Measurements from ENCODE around the gene NCOA1.
"Not testable (repeated sequence)": the region's sequence is repeated elsewhere in the genome, so short reads cannot be mapped to it uniquely, and the experiment has no call there.

The NCOA1 gene

DNA sequence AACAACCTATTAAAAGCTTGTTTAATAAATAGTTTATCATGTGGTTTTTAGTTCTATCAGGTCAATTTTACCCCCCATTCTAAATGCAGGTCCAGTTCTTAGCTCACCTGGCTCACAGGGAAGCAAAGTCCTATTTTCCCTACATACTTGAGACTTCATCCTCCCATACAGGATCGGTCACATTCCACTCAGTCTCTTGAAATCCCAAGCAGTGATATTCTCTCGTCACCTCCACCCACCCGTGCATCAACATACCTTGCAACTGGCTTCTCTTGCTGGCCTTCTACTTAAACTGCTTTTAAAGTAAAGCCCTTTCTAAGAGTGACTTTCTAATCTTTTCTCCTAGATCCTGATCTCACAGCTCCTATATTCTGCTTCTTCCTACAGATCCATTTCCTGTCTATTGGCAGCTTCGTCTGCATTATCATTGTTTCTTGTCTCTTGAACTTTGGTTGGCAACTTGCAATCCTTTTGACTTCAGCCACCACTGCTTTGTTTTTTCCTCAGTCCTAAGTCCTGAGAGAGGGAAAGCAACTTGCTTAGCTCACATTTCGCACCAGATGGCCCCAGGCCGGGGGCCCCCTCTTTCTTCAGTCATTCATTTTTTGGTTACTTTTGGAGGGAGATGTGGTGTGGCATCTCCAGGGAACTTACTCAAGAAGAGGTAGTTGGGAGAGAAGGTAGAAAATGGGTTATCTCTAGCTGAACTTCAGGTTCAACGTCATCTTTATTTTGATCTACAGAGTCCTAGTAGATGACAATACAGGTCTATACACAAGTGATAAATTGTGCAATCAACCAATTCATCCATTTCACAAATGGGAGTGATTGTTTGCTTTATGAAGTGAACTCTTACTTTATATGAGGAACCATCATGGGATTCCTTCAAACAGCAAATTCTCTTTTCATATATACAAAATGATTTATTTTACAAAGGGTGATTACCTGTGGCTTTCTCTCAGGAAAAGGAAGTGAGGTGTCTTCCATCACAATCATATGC is 23.9 kb upstream of the NCOA1 start:
- no peak for DNase-seq (ENCODE audit: low spot score)
- H3K9me3 ChIP-seq (ENCODE audit: severe bottlenecking) = no peaks in the 10 kb centered on the region
- H3K4me3 ChIP-seq (ENCODE audit: severe bottlenecking) = no peak overlapping the region
- no peaks in the 10 kb centered on the region for H3K27me3 ChIP-seq (ENCODE audit: insufficient read depth, poor library complexity, severe bottlenecking)
- H3K4me1 ChIP-seq (ENCODE audit: insufficient read depth, poor library complexity, severe bottlenecking) = no peaks in the 10 kb centered on the region
- ATAC-seq (ENCODE audit: low read depth) = no peak
- H3K36me3 ChIP-seq (ENCODE audit: low read depth) = no peaks in the 10 kb centered on the region
- no peak overlapping the region for H3K27ac ChIP-seq (ENCODE audit: poor library complexity, severe bottlenecking)
- TF ChIP-seq, protein P1, sequence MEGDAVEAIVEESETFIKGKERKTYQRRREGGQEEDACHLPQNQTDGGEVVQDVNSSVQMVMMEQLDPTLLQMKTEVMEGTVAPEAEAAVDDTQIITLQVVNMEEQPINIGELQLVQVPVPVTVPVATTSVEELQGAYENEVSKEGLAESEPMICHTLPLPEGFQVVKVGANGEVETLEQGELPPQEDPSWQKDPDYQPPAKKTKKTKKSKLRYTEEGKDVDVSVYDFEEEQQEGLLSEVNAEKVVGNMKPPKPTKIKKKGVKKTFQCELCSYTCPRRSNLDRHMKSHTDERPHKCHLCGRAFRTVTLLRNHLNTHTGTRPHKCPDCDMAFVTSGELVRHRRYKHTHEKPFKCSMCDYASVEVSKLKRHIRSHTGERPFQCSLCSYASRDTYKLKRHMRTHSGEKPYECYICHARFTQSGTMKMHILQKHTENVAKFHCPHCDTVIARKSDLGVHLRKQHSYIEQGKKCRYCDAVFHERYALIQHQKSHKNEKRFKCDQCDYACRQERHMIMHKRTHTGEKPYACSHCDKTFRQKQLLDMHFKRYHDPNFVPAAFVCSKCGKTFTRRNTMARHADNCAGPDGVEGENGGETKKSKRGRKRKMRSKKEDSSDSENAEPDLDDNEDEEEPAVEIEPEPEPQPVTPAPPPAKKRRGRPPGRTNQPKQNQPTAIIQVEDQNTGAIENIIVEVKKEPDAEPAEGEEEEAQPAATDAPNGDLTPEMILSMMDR (IDR thresholded peaks at IDR 0.05; ENCODE audit: poor library complexity, severe bottlenecking) = no peak

DNA sequence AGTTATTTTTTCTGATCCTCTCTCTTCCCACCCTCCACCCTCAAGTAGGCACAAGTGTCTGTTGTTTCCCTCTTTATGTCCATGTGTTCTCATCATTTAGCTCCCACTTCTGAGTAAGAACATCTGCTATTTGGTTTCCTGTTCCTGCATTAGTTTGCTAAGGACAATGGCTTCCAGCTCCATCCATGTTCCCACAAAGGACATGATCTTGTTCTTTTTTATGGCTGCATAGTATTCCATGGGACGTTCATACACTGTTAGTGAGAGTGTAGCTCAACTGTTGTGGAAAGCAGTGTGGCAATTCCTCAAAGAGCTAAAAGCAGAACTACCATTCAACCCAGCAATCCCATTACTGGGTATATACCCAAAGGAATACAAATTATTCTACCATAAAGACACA is 22.6 kb upstream of the NCOA1 start:
- H3K9me3 ChIP-seq (ENCODE audit: severe bottlenecking); H3K36me3 ChIP-seq (ENCODE audit: low read depth); DNase-seq (ENCODE audit: low spot score); H3K27me3 ChIP-seq (ENCODE audit: insufficient read depth, poor library complexity, severe bottlenecking); H3K4me3 ChIP-seq (ENCODE audit: severe bottlenecking); H3K4me1 ChIP-seq (ENCODE audit: insufficient read depth, poor library complexity, severe bottlenecking); ATAC-seq (ENCODE audit: low read depth); H3K27ac ChIP-seq (ENCODE audit: poor library complexity, severe bottlenecking): not testable (repeated sequence)

DNA sequence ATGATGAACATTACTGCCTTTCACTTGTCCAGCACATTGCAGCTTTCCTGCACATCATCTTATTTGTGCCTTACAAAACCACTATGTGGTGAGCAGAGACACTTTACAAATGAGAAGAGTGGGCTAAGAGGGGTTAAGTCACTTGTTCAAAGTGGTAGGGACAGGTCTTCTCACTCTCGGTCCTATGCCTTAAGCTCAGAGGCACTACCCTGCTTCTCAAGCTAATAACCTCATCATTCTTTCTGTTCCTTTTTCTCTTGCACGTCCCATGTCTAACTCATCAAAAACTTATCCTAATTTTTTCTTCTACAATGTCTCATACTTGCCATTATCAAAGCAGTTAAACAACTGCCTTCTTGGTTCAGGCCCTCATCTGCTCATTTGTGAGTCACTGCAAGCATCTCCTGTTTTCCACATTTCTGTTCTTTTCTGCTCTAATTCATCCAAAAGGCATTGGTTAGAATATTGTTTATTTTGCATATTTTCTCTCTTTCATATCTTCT is 21.9 kb upstream of the NCOA1 start:
- Histone ChIP-seq H3K4me3 (ENCODE audit: severe bottlenecking) (no peak overlapping the region), H3K27me3 (ENCODE audit: insufficient read depth, poor library complexity, severe bottlenecking) (no peaks in the 10 kb centered on the region), H3K9me3 (ENCODE audit: severe bottlenecking) (no peaks in the 10 kb centered on the region), H3K4me1 (ENCODE audit: insufficient read depth, poor library complexity, severe bottlenecking) (no peaks in the 10 kb centered on the region), H3K27ac (ENCODE audit: poor library complexity, severe bottlenecking) (no peak overlapping the region), H3K36me3 (ENCODE audit: low read depth) (no peaks in the 10 kb centered on the region)
- ATAC-seq (ENCODE audit: low read depth) (no peak), DNase-seq (ENCODE audit: low spot score) (no peak)
- TF ChIP-seq, protein P1 (IDR thresholded peaks at IDR 0.05; ENCODE audit: poor library complexity, severe bottlenecking) = no peak

DNA sequence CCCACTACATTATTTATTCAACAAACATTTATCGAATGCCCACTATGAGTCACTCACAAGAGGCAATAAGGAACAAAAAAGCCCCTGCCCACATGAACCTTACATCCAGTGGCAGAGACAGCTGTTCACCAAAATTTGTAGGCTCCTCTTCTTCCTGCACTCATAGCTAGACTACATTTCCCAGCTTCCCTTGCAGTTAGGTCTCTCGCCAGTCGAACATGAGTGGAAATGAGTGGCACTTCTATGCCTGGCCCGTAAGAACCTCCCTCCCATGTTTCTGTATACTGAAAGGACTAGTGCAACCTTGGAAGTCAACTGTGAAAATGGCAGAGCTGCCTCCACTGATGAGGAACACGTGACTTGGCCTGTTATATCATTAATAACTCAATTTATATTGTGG is 19.4 kb upstream of the NCOA1 start:
- TF ChIP-seq, protein P1 (IDR thresholded peaks at IDR 0.05; ENCODE audit: poor library complexity, severe bottlenecking) = no peak
- DNase-seq (ENCODE audit: low spot score) (no peak), ATAC-seq (ENCODE audit: low read depth) (no peak)
- H3K36me3 ChIP-seq (ENCODE audit: low read depth) = no peaks in the 10 kb centered on the region
- H3K27ac ChIP-seq (ENCODE audit: poor library complexity, severe bottlenecking) = no peak overlapping the region
- H3K9me3 ChIP-seq (ENCODE audit: severe bottlenecking) = no peaks in the 10 kb centered on the region
- H3K4me3 ChIP-seq (ENCODE audit: severe bottlenecking) = no peak overlapping the region
- H3K4me1 ChIP-seq (ENCODE audit: insufficient read depth, poor library complexity, severe bottlenecking) = no peaks in the 10 kb centered on the region
- no peaks in the 10 kb centered on the region for H3K27me3 ChIP-seq (ENCODE audit: insufficient read depth, poor library complexity, severe bottlenecking)

DNA sequence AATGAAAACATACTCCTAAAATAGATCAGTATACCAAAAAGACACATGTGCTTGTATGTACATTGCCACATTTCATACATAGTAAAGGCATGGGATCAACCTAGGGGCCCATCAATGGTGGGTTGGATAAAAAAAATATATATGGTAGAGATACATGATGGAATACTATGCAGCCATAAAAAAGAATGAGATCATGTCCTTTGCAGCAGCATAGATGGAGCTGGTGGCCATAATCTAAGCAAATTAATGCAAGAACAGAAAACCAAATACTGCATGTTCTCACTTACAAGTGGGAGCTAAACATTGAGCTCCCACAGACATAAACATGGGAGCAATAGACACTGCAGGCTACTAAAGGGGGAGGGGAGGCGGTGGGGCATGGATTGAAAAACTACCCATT is 18.6 kb upstream of the NCOA1 start:
- H3K4me3 ChIP-seq (ENCODE audit: severe bottlenecking) = no peak overlapping the region
- no peaks in the 10 kb centered on the region for H3K36me3 ChIP-seq (ENCODE audit: low read depth)
- TF ChIP-seq, protein P1 (IDR thresholded peaks at IDR 0.05; ENCODE audit: poor library complexity, severe bottlenecking) = no peak
- DNase-seq (ENCODE audit: low spot score) = no peak
- ATAC-seq (ENCODE audit: low read depth) = no peak
- no peaks in the 10 kb centered on the region for H3K27me3 ChIP-seq (ENCODE audit: insufficient read depth, poor library complexity, severe bottlenecking)
- H3K27ac ChIP-seq (ENCODE audit: poor library complexity, severe bottlenecking) = no peak overlapping the region
- no peaks in the 10 kb centered on the region for H3K9me3 ChIP-seq (ENCODE audit: severe bottlenecking)
- no peaks in the 10 kb centered on the region for H3K4me1 ChIP-seq (ENCODE audit: insufficient read depth, poor library complexity, severe bottlenecking)

Data from RWPE2 (cell line).